HEK293T (cell line): ENCODE measurements around the gene SEL1L3.

Experiments
- FOXK2 ChIP-seq: fragments of 450-650 bp; IDR thresholded peaks from 2 replicates; pipeline ENCODE4 v1.6.1; 2016; ENCODE audit warnings: mild to moderate bottlenecking
- SP1 ChIP-seq: fragments of 450-650 bp; IDR thresholded peaks from 2 replicates; pipeline ENCODE4 v1.6.1; 2017
- SUZ12 ChIP-seq: fragments of 450-650 bp; IDR thresholded peaks from 2 replicates; pipeline ENCODE4 v1.6.1; 2016; ENCODE audit warnings: mild to moderate bottlenecking

DNA sequence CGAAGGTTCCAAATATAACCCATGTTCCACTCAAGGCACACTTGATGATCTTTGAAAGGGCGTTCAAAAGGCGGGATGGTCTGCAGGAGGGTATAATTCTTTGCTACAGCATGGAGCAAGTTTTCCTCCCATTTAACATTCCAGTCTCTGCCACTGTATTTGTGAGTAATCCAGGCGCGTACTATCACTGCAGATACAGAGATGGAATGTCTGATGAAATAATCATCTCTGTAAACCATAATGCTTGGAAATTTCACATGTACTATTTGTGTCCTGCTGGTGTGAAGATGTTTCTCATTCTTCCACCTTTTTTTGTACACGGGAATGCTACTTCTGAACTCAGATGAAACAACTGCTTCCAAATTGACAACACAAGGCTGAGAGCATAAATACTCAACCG lies 15.5 kb downstream of the SEL1L3 start:
- TF ChIP-seq FOXK2 (no peak), SUZ12 (no peak), SP1 (no peak)
